ENCODE results near the gene SDR42E1.
A peak's percentile ranks its signal among the peaks of the same experiment; 100 is the strongest.

The SDR42E1 gene

GRCh38 chr16:82034981-82035612 is 23.8 kb upstream of the SDR42E1 start, which contains the start of gene HSD17B2:
Gene HSD17B2, plus strand, starts transcription at chr16:82035253. Its CDS starts 172 bp downstream, at chr16:82035425.
- no peak for DNase-seq

- DNase-seq = no peak
Measured at GRCh38 chr16:82033683-82034300, 22.5 kb upstream of the SDR42E1 start.

GRCh38 chr16:82033006-82033405 is 21.7 kb upstream of the SDR42E1 start:
- DNase-seq = no peak

- no peak for DNase-seq
Measured at GRCh38 chr16:82031116-82032084, 20.1 kb upstream of the SDR42E1 start.

- DNase-seq = no peak
Measured at GRCh38 chr16:82027629-82028064, 16.4 kb upstream of the SDR42E1 start.

- DNase-seq = no peak
Measured at GRCh38 chr16:82024883-82025282, 13.6 kb upstream of the SDR42E1 start.

GRCh38 chr16:82024316-82024715 is 13.0 kb upstream of the SDR42E1 start:
- no peak for DNase-seq

GRCh38 chr16:82023206-82023605 is 11.9 kb upstream of the SDR42E1 start:
- DNase-seq = no peak

GRCh38 chr16:82020051-82020450 is 8.8 kb upstream of the SDR42E1 start:
- DNase-seq = no peak

GRCh38 chr16:82019535-82019934 is 8.3 kb upstream of the SDR42E1 start:
- no peak for DNase-seq

- DNase-seq = no peak
Measured at GRCh38 chr16:82017911-82018568, 6.8 kb upstream of the SDR42E1 start.

GRCh38 chr16:82016964-82017363 is 5.7 kb upstream of the SDR42E1 start:
- DNase-seq = no peak

GRCh38 chr16:82016263-82016662 is 5.0 kb upstream of the SDR42E1 start:
- no peak for DNase-seq

GRCh38 chr16:82013139-82013538 is 1.9 kb upstream of the SDR42E1 start:
- DNase-seq = no peak

GRCh38 chr16:82010649-82011048 is 621 bp downstream of the SDR42E1 start:
- peak in 1 of 2 experiments; percentile 29 for DNase-seq

GRCh38 chr16:82009789-82010188 is 1.5 kb downstream of the SDR42E1 start:
- peak in 1 of 2 experiments; percentile 26 for DNase-seq

- no peak for DNase-seq
Measured at GRCh38 chr16:82008957-82009592, 2.2 kb downstream of the SDR42E1 start.

- DNase-seq = no peak
Measured at GRCh38 chr16:82007189-82007588, 4.1 kb downstream of the SDR42E1 start.

- DNase-seq = no peak
Measured at GRCh38 chr16:82006036-82006435, 5.2 kb downstream of the SDR42E1 start.

- no peak for DNase-seq
Measured at GRCh38 chr16:82005027-82005830, 6.0 kb downstream of the SDR42E1 start.

- DNase-seq = no peak
Measured at GRCh38 chr16:82004601-82005000, 6.7 kb downstream of the SDR42E1 start.

GRCh38 chr16:82002831-82003230 is 8.4 kb downstream of the SDR42E1 start:
- DNase-seq = no peak
